ENCODE data around the gene CCDC81.
"Not testable (repeated sequence)": the region's sequence is repeated elsewhere in the genome, so short reads cannot be mapped to it uniquely, and the experiment has no call there.

The CCDC81 gene

GRCh38 chr11:86390487-86390886 is 15.8 kb downstream of the CCDC81 start:
- DNase-seq = no peak

GRCh38 chr11:86395061-86395551 is 20.4 kb downstream of the CCDC81 start:
- no peak for DNase-seq

- DNase-seq = no peak
Measured at GRCh38 chr11:86396396-86396795, 21.7 kb downstream of the CCDC81 start.

GRCh38 chr11:86397351-86397750 is 22.7 kb downstream of the CCDC81 start:
- DNase-seq = no peak

GRCh38 chr11:86398106-86398505 is 23.4 kb downstream of the CCDC81 start:
- no peak for DNase-seq

- DNase-seq = no peak
Measured at GRCh38 chr11:86403458-86403857, 28.8 kb downstream of the CCDC81 start.

- DNase-seq = no peak
Measured at GRCh38 chr11:86408845-86409244, 34.2 kb downstream of the CCDC81 start.

- DNase-seq = no peak
Measured at GRCh38 chr11:86414032-86414431, 39.3 kb downstream of the CCDC81 start.

GRCh38 chr11:86415026-86415425 is 40.3 kb downstream of the CCDC81 start:
- no peak for DNase-seq

GRCh38 chr11:86416494-86416893 is 41.8 kb downstream of the CCDC81 start:
- no peak for DNase-seq

- DNase-seq = not testable (repeated sequence)
Measured at GRCh38 chr11:86416951-86417350, 42.3 kb downstream of the CCDC81 start.

- DNase-seq = no peak
Measured at GRCh38 chr11:86418106-86418505, 43.4 kb downstream of the CCDC81 start.

- no peak for DNase-seq
Measured at GRCh38 chr11:86418513-86418912, 43.8 kb downstream of the CCDC81 start.

GRCh38 chr11:86418917-86419316 is 44.2 kb downstream of the CCDC81 start:
- DNase-seq = no peak

GRCh38 chr11:86421946-86422345 is 47.3 kb downstream of the CCDC81 start:
- DNase-seq = no peak

GRCh38 chr11:86422371-86422770 is 47.7 kb downstream of the CCDC81 start:
- no peak for DNase-seq

- not testable (repeated sequence) for DNase-seq
Measured at GRCh38 chr11:86423488-86423887, 48.8 kb downstream of the CCDC81 start.

GRCh38 chr11:86427441-86427840 is 52.8 kb downstream of the CCDC81 start:
- DNase-seq = no peak

GRCh38 chr11:86431258-86431657 is 56.6 kb downstream of the CCDC81 start:
- DNase-seq = no peak

- DNase-seq = not testable (repeated sequence)
Measured at GRCh38 chr11:86433361-86434095, 58.8 kb downstream of the CCDC81 start.

GRCh38 chr11:86435711-86436110 is 61.0 kb downstream of the CCDC81 start:
- DNase-seq = no peak

- no peak for DNase-seq
Measured at GRCh38 chr11:86438685-86439084, 64.0 kb downstream of the CCDC81 start.

GRCh38 chr11:86440305-86440716 is 65.6 kb downstream of the CCDC81 start:
- peak; percentile 11 for DNase-seq

GRCh38 chr11:86440843-86441242 is 66.2 kb downstream of the CCDC81 start:
- no peak for DNase-seq

- DNase-seq = no peak
Measured at GRCh38 chr11:86442420-86442819, 67.7 kb downstream of the CCDC81 start.
